Left renal cortex interstitium (tissue), 4 donors: Measurements from ENCODE around the gene PEPD. TPM values are rescaled to one million over a fixed set of nuclear protein-coding genes. Genes with fewer than 3 reads are reported as not detected.

Experiments
- DNase-seq, 4 donors: peaks; one replicate each; pipeline ENCODE4 v3.0.0-alpha.2; 2013; ENCODE audit warnings: low read depth in 4 of 4, low spot score in 2 of 4, missing footprints in 1 of 4
- polyA plus RNA-seq, 4 donors: library from polyadenylated mRNA; unstranded; fragments of 120-200 nt; gene quantifications; one replicate each; pipeline ENCODE4 v1.2.1, GENCODE V29; 2013; ENCODE audit not compliant: insufficient read length in 4 of 4

PEPD gene
- polyA plus RNA-seq, 4 donors = 99.6 to 124 (median 108) TPM

DNA sequence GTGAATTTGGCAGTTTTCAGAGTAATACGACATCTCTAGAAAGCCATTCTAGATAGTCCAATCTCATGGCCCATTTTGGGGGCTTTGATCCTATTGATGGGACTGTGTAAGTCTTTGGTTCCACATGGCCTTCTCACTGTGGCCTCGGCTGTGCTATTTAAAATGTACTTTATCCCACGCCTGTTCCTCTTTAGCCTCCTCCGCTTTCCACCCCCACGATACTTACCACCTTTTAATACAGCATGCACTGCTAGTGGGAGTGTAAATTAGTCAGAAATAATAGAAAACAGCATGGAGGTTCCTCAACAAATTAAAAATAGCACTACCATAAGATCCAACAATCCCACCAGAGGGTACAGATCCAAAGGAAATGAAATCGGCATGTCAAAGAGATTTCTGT, 176.4 kb downstream of the PEPD start:
- DNase-seq = no peak

DNA sequence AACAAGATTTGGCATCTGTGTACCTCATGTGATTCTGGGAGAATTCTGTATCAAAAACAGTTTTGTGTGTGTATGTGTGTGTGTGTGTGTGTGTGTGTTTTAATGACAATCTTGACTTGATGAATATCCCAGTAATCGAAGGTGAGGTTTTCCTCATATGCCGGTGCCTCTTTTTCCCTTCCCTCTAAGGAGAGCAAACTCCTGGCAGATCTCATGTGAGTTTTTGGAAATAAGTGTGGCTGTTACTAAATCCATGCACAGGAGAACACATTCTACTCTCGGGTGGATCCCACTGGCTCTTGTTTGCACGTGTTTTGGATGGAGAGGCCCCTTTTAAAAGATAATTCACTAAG, 177.0 kb downstream of the PEPD start:
- no peak for DNase-seq

DNA sequence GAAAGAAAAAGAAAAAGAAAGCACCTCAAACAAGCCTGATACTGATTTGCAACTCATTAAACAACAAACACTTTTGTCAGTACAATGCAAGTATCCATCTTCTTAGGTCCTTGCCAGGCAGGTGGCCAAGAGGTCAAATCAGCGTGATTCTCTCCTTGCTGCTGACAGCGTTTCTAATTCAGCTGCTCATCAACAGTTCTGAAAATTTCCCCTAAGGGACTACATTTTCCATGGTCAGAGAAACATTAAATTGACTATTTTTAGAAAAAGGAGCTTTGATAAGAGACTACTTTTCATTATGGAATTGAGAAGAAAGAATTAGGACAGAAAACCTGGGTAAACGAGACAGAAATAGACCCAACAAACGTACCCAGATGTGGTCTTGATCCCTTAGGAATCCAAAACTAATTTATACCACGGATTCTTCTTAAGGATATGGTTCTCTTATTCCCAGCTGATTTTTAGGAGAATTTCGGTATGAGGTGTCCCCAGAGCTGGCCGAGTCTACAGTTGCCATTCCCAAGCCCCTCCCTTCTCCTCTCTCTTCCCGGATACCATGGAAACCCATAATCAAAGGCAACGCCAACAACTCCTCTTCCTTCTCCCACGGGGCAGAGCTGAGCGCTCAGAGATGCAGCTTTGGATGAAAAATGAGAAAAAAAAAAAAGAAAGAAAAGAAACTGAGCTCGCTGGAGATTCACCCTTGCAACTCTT, 177.6 kb downstream of the PEPD start:
- no peak for DNase-seq

DNA sequence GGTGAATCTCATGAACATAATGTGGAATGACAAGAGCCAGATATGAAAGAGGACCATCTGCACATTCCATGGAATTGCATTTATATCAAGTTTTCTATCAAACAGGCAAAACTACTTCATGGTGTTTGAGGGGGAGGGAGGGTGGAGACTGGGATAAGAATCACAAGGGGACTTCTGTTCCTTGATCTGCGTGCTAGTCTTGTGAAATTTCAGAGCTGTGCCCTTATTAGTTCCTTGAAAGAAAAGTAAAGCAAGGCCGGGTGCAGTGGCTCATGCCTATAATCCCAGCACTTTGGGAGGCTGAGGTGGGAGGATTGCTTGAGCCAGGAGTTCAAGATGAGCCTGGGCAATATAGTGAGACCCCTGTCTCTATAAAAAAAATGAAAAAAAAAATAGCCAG, 178.3 kb downstream of the PEPD start:
- no peak for DNase-seq

DNA sequence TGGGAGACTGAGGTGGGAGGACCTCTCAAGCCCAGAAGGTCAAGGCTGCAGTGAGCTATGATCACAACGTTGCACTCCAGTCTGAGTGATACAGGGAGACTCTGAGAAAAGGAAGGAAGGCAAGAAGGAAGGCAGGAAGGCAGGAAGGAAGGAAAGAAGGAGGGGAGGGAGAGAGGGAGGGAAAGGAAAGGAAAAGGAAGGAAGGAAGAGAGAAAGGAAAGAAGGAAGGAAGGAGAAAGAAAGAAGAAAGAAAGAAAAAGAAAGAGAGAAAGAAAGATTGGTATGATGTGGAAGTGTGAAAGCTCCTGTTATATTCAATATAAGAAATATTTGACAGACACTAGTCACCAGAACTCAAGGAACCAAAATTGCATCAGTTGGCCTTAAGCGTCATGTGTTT, 180.6 kb downstream of the PEPD start:
- DNase-seq = no peak

DNA sequence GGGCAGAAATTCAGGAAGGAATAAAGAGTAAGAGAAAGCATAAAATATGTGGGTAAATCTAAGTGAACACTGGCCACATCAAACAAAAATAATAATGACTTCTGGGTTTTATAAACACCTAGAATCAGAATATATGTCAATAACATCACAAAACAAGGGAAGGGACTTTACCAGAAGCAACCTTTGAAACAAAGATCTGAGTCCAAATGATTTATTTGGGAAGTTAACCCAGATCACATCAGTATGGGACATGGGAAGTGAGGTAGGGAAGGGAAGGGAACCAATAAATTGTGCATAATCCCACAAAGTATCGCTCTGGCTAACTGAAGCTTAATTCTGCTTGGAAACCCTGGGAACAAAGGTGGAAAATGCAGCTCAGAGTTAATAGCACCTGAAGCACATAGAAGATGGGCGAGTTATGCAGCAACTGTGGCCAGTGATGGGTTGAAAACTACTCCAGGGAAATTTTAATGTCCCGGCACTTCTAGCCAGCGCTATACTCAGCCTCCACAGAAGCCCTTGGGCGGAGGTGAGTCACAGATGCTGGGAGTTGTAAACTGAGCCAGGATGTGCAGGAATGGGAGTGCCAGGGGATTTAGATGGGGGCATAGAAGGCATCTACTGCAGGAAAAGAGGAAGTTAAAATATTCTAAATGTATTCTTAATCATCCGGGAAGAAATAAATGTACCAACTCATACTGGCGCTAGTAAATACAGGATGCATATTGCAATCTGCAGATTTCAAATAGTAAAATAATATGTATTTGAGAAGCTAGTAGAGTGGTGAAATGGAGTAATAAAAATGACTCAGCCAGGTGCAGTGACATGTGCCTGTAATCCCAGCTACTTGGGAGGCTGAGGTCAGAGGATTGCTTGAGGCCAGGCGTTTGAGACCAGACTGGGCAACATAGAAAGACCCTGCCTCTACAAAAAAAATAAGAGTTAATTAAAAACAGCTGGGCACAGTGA, 182.3 kb downstream of the PEPD start:
- DNase-seq = no peak

Other genes with a start within 250 kb of the PEPD start
- gene CEBPA, start 219.3 kb downstream of the PEPD start, polyA plus RNA-seq = 1 to 10 TPM; 3.3 to 5.3 (median 3.9) TPM
- gene CEBPG, start 148.1 kb downstream of the PEPD start, polyA plus RNA-seq = 10 to 100 TPM; 20.7 to 23.7 (median 23.2) TPM
- under 1 TPM; 0.14 to 0.39 (median 0.27) TPM for gene CHST8, start 100.2 kb upstream of the PEPD start, polyA plus RNA-seq